HG03378 (cell line): ENCODE measurements around the gene HBG2.
"Not testable (repeated sequence)": the region's sequence is repeated elsewhere in the genome, so short reads cannot be mapped to it uniquely, and the experiment has no call there.

Source experiments
- ATAC-seq: cut with Tn5 transposase; IDR thresholded peaks from one replicate; pipeline ENCODE4 v1.9.1; 2021; ENCODE audit warnings: mild to moderate bottlenecking, moderate library complexity; ENCODE audit not compliant: unreplicated experiment

The HBG2 gene

GRCh38 chr11:5254646-5255413 lies at the start of gene HBG2:
TSS of gene HBG2 (minus strand) at chr11:5254781. CDS start at chr11:5254728, 53 bp downstream.
- not testable (repeated sequence) for ATAC-seq

- no peak for ATAC-seq
Measured at GRCh38 chr11:5304046-5304445, 49.5 kb upstream of the HBG2 start.

- no peak for ATAC-seq
Measured at GRCh38 chr11:5303626-5304025, 49.0 kb upstream of the HBG2 start.

GRCh38 chr11:5301846-5302245 lies 47.3 kb upstream of the HBG2 start, which contains the start of gene OR51B4:
TSS of gene OR51B4 (minus strand) at chr11:5301946. CDS start at chr11:5301946, 0 bp downstream.
- ATAC-seq: no peak

GRCh38 chr11:5300251-5300650 lies 45.7 kb upstream of the HBG2 start:
- ATAC-seq: no peak

- ATAC-seq: no peak
Measured at GRCh38 chr11:5298451-5298850, 43.9 kb upstream of the HBG2 start.

- ATAC-seq: no peak
Measured at GRCh38 chr11:5297721-5298323, 43.2 kb upstream of the HBG2 start.

- not testable (repeated sequence) for ATAC-seq
Measured at GRCh38 chr11:5294342-5294995, 39.9 kb upstream of the HBG2 start.

- ATAC-seq: no peak
Measured at GRCh38 chr11:5293028-5293427, 38.4 kb upstream of the HBG2 start.

GRCh38 chr11:5291207-5291838 lies 36.7 kb upstream of the HBG2 start:
- ATAC-seq: peak; percentile 94

GRCh38 chr11:5290106-5290505 lies 35.5 kb upstream of the HBG2 start:
- no peak for ATAC-seq

GRCh38 chr11:5289696-5290095 lies 35.1 kb upstream of the HBG2 start:
- ATAC-seq: no peak

- ATAC-seq: no peak
Measured at GRCh38 chr11:5288906-5289550, 34.4 kb upstream of the HBG2 start.

- ATAC-seq: no peak
Measured at GRCh38 chr11:5288108-5288905, 33.7 kb upstream of the HBG2 start.

- no peak for ATAC-seq
Measured at GRCh38 chr11:5286901-5287300, 32.3 kb upstream of the HBG2 start.

GRCh38 chr11:5286351-5286750 lies 31.8 kb upstream of the HBG2 start:
- ATAC-seq: no peak

- no peak for ATAC-seq
Measured at GRCh38 chr11:5285703-5286340, 31.2 kb upstream of the HBG2 start.

GRCh38 chr11:5284637-5285036 lies 30.1 kb upstream of the HBG2 start:
- no peak for ATAC-seq

- ATAC-seq: no peak
Measured at GRCh38 chr11:5283882-5284281, 29.3 kb upstream of the HBG2 start.

- ATAC-seq: no peak
Measured at GRCh38 chr11:5283086-5283485, 28.5 kb upstream of the HBG2 start.
